Fibroblast of gingiva (primary cell): ENCODE data around the gene NXNL2.

Source experiments
- DNase-seq: peaks from one replicate; pipeline ENCODE4 v3.0.0-alpha.2; 2011; ENCODE audit warnings: low read depth

The NXNL2 gene

DNA sequence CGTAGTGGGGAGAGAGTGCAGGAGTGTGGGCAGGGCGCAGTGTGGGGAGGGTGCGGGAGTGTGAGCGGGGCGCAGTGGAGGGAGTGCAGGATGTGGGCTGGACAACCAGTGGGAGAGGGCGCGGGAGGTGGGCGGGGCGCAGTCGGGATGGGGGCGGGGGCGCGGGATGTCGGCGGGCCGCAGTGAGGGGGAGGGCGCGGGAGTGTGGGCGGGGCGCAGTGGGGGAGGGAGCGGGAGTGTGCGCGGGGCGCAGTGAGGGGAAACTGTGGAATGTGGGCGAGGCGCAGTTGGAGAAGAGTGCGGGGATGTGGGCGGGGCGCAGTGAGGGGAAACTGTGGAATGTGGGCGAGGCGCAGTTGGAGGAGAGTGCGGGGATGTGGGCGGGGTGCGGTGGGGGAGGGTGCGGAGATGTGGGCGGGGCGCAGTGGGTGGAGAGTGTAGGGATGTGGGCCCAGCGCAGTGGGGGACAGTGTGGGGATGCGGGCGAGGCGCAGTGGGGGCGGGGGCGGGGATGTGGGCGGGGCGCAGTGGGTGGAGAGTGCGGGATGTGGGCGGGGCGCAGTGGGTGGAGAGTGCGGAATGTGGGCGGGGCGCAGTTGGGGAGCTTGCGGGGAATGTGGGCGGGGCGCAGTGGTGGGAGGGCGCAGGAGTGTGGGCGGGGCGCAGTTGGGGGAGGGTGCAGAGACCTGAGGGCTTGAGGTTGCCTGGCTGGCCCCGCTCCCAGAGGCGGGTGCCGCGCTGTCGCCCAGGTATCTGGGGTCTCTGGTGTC lies at the start of gene NXNL2:
Gene NXNL2, plus strand, starts transcription at position 723 of the 770 bp plus-strand sequence. CDS start 257 bp downstream, outside the sequence.
- DNase-seq: peak; percentile 82

DNA sequence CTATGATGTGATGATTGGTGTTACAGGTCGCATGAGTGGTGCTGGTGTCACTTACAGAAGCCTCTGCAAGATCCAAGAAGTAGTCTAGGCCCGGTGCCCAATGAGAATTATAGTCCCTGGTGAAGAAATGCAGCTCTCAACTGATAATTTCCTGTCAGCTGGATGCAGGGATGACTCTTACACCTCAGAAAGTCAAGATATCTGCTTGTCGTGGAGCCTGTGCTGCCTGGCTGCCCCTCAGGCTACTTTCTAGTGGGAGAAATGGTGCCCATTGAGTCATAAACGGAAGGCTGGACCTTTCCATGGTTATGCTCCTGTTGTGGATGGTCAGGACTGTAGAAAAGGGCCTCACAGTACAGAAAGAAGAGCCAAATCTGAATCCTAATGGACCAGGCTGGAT lies 46.8 kb upstream of the NXNL2 start:
- DNase-seq: no peak

DNA sequence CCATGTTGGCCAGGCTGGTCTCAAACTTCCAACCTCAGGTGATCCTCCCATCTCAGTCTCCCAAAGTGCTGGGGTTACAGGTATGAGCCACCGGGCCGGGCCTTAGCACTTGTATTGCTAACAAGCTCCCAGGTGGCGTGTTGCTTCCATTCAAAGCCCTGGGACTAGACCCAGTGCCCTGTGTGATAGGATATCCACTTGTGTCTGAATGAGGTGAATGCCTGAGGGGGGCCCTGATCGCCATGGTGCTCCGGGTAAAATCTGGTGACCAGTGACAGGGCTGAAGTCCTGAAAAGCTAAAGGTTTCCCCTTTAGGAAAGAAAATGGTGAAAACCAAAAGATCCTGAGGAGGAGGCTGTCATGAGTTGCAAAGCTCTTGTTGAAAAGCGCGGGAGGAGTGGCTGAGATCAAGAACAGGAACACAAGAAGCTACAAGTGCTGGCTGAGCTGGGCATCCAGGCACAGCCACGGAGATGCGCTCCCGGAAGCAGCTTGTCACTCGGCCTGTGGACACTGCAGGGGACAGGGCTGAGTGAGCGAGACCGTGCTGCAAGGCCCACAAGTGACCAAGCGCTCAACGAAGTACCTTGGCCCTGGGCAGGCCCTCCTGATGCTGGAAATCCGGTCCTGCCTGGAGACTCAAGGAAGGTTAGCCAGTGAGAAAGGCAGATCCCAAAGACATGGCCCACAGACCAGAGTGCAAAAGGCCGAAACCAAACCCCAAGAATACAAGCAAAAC lies 39.8 kb upstream of the NXNL2 start:
- DNase-seq: no peak

DNA sequence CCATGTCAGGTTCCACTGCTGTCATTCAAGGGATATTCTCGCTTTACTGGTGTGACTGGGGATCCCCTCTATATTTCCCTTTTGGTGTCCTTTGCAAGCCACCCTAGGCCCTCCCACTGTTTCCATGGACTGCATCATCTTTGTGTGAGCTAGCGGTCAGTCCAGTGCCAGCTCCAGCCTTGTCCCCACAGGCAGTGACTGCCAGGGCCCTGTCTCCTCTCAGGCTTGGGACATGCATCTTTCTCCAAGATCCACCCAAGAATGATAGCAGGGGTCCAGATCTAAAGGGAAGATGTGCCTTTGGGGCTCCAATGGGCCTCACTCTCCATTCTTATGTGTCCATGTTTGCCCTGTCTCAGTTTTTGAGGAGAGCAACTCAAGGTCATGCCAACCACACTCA lies 37.8 kb upstream of the NXNL2 start:
- no peak for DNase-seq

DNA sequence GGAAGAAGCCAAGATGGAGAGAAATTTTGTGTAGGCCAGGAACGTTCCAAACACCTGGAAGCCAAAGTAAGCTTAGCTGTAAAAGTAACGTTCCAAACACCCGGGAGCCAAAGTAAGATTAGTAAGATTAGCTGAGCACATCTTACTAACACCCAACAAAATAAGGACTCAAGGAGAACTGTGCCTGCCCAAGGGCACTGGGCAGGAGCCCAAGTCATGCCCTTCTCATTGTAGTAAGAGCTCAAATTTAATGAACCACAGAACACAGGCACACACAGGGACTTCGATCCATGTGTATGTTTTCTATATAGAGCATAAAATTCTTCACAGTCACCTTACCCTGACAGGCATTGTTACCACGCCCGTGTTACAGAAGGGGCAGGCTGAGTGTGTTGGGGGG lies 36.1 kb upstream of the NXNL2 start:
- DNase-seq: no peak

DNA sequence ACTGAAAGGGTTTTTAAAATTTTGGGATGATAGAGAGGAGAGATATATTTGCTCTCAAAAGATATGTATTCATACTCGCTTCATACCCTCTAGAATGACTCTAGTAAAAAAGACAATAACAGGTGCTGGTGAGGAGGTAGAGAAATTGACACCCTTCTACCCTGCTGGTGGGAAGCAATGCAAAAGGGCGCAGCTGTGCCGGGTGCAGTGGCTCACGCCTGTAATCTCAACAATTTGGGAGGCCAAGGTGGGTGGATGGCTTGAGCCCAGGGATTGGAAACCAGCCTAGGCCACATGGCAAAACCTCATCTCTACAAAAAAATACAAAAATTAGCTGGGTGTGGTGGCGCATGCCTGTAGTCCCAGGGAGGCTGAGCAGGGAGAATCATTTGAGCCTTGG lies 33.9 kb upstream of the NXNL2 start:
- no peak for DNase-seq

DNA sequence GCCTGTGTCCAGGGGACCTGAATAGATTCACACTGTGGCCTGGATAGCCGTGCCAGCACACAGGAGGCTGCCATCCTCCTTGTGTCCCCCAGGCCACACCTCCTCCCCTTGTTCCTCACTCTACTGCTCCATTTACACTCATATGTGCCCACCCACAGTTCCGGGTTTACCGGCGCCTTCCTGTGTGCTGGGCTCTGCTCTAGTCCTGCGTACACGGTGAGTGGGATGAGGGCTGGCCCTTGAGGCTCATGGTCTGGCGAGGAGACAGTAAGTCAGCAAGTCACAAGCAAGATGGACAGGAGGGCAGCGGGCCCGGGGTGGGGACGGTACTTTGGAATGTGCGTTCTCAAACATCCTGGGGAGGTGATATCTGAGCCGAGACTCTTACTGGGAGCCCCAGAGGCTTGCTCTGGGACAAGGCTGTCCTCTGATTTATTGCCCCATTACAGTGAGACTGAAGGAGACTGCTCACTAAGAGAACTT lies 32.4 kb upstream of the NXNL2 start:
- no peak for DNase-seq

DNA sequence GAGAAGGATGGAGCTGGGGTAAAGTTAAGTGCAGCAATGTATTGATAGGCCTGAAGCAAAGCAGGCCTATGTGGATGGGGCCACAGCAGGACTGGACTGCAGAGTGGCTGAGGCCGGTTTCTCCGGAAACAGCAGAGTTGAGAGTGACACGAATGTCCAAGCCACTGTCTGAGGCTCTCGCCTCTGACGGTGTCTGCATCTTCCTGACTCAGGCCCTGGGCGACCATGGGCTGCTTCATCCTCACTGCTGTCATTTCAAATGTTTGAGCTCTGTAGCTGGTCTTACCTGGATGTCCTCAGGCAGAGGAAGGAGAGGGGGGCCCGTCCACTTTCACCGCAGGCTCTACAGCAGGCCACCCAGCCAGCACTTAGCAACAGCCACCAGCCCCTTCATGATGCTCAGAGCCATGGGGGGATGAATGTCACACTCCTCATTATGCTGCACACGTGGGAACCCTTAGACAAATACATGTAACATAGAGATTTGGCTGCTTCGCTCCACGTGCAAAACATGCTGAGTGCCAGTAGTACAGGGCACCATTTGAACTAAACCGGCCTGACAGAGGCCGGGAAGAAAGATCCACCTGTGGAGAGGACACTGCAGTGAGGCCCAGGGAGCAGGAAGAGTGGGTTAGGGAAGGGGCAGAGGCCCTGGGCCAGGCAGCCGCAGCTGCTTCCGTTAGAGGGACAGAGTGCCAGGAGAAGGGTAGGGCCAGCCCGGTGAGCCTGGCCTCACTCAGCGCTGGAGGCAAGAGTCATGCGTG lies 31.7 kb upstream of the NXNL2 start:
- DNase-seq: no peak

DNA sequence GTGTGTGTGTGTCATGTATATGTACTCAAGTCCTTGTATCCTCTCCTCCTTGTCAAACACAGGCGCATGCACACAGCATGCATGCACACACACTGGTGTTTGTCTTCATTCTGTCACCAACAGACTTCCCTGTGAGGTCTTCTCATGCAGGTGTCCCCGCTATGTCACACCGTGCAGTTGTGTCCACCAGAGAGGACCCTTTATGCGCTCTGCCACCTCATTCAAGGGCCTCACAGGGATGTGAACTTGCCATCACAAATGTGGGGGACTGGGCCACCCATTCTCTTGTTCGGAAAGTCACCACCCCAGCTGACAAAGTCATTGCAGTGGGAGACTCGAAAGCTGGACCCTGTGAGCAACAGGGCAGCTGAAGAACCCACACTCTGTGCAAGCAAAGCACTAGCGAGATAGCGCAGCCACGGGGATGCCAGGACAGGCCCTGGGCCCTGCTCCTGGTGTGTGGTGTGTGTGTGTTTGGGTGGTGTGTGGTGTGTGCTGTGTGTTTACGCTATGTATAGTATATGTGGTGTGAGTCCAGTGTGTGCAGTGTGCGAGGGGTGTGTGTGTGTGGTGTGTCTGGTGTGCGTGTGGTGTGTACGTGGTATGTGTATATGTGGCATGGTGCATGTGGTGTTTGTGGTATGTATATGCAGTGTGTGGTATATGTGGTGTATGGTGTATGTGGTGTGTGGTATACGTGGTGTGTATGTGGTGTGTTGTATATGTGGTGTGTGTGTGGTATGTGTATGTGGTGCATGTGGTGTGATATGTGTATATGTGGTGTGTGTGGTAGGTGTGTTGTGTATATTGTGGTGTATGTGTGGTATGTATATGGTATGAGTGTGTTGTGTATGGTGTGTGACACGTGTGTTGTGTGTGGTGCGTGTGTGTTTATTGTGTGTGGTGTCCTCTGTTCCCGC lies 30.9 kb upstream of the NXNL2 start:
- no peak for DNase-seq

DNA sequence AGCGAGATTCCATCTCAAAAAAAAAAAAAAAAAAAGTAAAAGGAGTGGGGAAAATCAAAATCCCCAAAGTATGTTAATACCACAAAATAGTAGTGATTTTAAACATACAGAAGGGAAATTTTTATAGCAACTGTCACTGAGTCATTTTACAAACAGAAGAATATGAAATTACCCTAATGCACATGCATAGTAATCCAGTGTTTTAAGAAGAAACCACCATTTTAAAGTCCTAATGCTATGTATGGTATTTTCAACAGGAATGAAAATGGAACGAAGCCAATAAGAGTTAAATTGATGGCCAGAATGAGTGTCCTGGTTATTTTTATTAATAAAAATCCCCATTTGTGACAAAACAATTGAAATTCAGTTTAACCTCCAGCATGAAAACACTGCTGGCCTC lies 26.7 kb upstream of the NXNL2 start:
- DNase-seq: no peak

DNA sequence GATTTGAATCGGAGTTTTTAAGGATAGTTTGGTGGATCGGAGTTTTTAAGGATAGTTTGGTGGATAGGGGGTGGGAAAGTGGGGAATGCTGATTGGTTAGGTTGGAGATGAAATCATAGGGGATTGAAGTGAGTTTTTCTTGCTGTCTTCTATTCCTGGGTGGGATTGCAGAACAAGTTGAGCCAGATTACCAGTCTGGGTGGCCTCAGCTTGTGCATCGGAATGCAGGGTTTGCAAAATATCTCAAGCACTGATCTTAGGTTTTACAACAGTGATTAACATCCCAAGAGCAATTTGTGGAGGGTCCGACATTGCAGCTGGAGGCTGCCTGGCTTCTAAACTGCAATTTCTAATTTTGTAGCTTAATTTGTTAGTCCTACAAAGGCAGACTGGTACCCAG lies 23.1 kb upstream of the NXNL2 start:
- DNase-seq: no peak

DNA sequence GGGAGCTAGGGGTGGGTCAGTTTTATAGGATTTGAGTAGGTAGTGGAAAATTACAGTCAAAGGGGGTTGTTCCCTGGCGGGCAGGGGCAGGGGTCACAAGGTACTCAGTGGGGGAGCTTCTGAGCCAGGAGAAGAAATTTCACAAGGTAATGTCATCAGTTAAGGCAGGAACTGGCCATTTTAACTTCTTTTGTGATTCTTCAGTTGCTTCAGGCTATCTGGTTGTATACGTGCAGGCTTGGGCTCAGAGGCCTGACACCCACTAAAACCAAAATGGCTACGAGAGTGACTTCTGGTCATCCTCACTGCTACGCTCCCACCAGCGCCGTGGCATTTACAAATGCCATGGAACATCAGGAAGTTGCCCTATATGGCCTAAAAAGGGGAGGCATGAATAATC lies 20.7 kb upstream of the NXNL2 start:
- DNase-seq: no peak

DNA sequence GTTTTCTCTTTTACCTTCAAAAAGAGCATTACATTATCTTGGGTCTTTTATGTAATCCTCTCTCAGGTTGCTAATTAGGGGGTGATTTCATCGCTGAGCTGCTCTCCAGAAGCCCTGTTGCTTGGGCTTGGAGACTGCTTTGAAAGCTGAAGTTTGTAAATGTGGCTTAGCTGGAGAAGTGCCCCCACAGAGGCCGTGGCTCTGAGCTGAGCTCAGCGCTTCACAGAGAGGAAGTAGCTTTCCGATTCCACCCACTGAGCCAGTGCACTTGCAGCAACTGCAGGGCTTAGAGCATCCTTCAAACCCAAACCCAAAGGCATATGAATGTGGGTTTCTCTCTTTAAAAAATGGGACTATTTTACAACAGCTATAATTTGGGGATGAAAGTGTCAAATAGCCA lies 13.7 kb upstream of the NXNL2 start:
- no peak for DNase-seq

DNA sequence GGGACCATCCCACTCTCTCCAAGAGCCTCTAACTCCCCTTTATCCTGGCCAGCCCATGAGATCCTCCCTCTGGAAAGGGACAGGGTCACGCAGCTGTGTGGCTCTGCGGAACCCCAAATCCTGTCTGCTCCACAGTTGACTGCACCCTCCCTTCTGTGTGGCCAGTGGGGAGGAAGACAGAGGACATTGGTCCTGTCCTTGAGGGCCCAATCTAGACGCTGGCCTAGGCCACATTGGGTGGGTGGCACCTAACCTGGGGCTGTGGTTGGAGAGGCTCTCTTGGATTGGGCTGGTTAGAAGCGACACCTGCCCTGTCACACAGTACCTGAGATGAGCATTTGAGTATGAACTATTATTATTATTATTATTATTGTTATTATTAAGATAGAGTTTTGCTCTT lies 12.6 kb upstream of the NXNL2 start:
- DNase-seq: no peak

DNA sequence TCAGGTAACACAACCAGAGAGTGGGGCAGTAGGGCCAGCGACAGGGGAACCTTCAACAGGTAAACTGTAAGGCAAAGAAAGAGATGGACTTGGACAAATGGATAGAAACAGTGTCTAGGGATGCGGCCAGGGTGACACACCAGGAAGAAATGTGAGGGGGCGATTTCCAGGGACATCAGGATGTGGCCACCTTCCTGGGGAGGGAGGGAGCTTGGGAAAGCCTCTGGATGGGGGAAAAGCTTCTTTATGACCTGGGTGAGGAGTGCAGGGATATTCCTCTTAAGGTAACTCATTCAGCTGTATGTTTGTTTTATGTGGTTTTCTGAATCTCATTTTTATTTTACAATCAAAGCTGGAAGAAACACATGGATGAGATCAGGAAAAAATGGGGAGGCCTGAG lies 11.9 kb upstream of the NXNL2 start:
- no peak for DNase-seq

DNA sequence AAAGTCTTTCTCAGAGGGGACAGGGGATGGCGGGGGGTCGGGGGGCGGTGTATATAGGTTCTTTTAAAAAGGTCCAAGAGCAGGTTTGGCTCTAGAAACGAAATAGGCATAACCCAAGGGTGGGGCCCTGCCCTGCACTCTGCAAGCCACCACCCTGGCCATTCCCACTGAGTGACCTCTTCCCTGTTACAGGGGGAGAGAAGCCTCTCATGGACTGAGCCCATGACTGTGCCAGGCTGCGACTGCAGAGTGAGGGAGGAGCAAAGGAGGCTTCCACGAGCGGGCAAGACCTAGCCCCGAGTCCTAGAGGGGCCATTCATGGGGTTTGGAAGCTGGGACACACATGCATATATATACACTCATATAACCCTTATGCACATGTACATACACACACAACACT lies 10.1 kb upstream of the NXNL2 start:
- no peak for DNase-seq

DNA sequence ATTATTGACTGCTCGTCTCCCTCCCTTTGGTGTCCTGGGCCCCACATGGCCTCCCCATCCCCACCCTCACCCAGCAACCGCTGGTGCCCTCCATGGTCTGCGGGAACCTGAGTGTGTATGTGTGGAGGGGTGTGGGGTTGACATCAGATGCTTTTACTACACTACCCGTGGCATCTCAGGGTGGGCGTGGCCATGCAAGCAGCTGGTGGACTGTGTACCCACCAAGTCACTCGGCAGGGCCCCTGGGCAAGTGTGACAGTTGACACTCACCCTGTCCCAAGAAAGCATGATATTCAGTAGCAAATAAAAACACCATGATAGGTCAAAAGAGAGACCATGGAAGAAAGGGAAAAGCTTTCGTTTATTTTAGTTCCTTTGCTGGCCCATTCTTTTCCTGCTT lies 7.4 kb upstream of the NXNL2 start:
- no peak for DNase-seq

DNA sequence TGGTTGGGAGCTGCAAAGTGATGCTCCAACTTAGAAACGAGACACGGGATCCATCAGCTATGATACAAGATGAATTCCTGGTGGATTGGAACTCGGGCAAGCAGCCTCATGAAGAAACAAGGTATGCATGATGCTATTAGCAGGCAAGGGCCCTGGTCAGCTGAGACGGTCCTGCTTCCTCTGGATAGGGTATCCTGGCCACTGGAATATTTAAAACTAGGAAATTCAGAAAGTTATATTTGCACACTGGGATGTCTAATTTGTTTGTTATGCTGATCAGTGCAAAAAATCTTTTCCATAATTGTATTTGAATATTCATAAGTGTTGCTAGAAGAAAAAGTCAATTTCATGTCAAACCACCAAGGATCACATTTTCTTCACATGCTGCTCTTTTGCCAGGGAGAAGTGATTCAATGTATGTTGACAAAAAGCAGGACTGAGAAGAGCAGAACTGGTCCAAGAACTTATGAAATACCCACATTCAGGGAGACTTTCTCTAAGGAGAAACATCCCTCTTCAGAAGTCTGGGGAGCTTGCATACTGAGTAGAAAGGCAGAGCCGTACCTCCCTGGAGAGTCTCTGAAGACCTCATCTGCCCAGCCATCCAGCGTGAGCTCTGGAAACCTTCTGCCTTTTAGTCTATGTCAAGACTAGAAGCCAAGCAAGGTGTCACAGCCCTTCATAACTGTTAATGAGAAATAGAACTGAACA lies 6.7 kb upstream of the NXNL2 start:
- peak; percentile 65 for DNase-seq

DNA sequence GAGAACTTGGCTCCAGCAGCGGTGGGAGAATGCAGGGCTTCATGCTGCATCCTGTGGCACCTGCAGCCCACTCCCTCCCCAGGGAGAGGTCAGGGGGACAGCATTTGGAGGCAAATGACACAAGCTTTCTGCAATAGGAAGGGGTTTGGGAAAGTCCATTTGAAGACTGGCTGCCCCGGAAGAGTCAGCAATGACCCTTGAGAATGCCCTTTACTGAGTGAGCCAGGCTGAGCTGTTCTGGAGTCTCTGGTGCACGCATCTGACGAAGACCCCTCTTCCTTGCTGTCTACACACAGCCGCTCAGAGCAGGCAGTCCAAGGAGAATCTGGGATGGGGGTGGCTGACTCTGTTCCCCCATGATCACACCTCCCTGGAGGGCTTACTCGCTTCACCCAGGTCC lies 5.5 kb upstream of the NXNL2 start:
- no peak for DNase-seq

DNA sequence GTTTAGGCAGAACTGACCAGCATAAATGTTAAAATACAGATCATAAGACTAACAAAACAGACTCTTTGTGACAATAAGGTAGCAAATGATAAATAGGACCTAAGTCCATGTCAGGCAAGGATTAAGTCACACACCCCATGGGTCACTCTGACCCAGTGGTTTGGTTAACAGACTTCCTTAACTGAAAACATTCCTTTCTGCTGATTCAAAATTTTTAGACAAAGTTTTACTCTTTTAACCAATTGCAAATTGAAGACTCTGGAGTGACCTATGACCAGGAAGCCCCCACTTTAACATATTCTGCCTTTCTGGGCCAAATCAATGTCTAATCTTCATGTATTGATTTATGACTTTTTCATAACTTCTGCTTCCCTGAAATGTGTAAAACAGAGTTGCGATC lies 4.9 kb upstream of the NXNL2 start:
- DNase-seq: peak; percentile 28
